ENCODE results near the gene ZNF407.

The ZNF407 gene

DNA sequence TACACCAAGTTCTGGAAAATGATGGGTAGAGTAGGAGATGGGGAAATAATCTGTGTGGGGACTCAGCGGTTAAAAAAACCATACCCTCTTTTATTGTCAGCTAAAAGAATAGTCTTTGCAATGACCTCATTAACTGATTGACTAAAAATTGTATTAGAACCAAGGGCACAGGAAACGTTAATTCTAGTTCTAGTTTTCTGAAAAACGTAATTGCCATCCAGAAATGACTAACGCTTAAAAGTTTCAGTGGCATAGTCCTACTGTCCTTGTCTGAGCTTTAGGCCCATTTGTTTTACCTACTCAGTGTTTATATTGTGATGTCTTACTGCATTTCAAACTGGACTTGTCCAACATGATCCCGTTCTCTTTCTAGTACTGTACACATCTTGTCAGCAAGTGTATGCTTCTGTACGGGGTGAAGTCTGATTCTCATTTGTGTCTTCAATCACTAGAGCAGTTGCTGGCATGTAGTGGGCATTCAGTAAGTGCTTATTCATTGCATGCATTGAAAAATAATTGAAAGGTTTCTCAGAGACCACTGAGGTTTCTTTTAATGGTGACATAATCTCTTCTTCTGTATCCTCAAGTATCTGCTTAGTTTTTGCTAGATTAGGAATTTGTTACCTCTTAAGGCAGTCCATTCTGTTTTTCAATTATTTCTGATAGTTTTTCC is 81.5 kb downstream of the ZNF407 start:
- Histone ChIP-seq H3K27me3 (ENCODE audit: control insufficient read depth, low read length) (no peaks in the 10 kb centered on the region), H3K4me3 (ENCODE audit: low read length) (no peak overlapping the region), H3K9me3 (ENCODE audit: control insufficient read depth, insufficient read depth, low read length) (no peaks in the 10 kb centered on the region), H3K27ac (ENCODE audit: low read depth, low read length) (no peak overlapping the region), H3K4me2 (ENCODE audit: low read length) (no peak overlapping the region), H4K20me1 (ENCODE audit: control insufficient read depth, insufficient read depth, low read depth, low read length) (no peaks in the 10 kb centered on the region), H3K79me2 (ENCODE audit: control insufficient read depth, low read length) (no peaks in the 10 kb centered on the region), H3F3A (ENCODE audit: control insufficient read depth, insufficient read depth) (no peaks in the 10 kb centered on the region), H3K4me1 (ENCODE audit: control insufficient read depth, low read length) (no peaks in the 10 kb centered on the region), H3K9me2 (replicated peaks; ENCODE audit: control insufficient read depth, low read length) (no peaks in the 10 kb centered on the region), H3K36me3 (ENCODE audit: control insufficient read depth, low read length) (0 out of 2 replicates have a peak, but pooled peaks cover 5% of the 10 kb centered on the region)
- TF ChIP-seq EZH2phosphoT487 (IDR thresholded peaks at IDR 0.05; ENCODE audit: borderline replicate concordance, low read length): no peak
- TF ChIP-seq, protein P1, sequence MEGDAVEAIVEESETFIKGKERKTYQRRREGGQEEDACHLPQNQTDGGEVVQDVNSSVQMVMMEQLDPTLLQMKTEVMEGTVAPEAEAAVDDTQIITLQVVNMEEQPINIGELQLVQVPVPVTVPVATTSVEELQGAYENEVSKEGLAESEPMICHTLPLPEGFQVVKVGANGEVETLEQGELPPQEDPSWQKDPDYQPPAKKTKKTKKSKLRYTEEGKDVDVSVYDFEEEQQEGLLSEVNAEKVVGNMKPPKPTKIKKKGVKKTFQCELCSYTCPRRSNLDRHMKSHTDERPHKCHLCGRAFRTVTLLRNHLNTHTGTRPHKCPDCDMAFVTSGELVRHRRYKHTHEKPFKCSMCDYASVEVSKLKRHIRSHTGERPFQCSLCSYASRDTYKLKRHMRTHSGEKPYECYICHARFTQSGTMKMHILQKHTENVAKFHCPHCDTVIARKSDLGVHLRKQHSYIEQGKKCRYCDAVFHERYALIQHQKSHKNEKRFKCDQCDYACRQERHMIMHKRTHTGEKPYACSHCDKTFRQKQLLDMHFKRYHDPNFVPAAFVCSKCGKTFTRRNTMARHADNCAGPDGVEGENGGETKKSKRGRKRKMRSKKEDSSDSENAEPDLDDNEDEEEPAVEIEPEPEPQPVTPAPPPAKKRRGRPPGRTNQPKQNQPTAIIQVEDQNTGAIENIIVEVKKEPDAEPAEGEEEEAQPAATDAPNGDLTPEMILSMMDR (IDR thresholded peaks at IDR 0.05; ENCODE audit: low read depth, low read length, poor library complexity, severe bottlenecking): no peak

DNA sequence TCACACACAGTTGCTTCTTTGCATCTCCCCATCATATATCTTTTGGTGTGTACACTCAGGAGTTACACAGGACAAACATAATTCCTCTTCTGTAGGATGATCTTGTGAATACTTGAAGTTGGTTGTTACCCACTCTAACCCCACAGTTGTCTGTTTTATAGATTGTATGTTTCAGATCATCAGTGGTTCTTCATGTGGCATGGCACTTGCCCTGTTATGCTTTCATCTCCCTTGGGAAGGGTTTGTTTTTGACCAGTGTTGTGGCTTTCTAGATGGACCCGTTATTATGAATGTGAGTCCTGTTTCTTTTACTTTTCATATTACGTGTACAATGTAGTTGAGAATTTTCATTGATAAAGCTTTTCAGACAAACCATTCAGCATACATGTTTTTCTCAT is 82.0 kb downstream of the ZNF407 start:
- TF ChIP-seq, protein P1 (IDR thresholded peaks at IDR 0.05; ENCODE audit: low read depth, low read length, poor library complexity, severe bottlenecking): no peak
- TF ChIP-seq EZH2phosphoT487 (IDR thresholded peaks at IDR 0.05; ENCODE audit: borderline replicate concordance, low read length): no peak
- H3F3A ChIP-seq (ENCODE audit: control insufficient read depth, insufficient read depth): no peaks in the 10 kb centered on the region
- 0 out of 2 replicates have a peak, but pooled peaks cover 5% of the 10 kb centered on the region for H3K36me3 ChIP-seq (ENCODE audit: control insufficient read depth, low read length)
- no peaks in the 10 kb centered on the region for H3K4me1 ChIP-seq (ENCODE audit: control insufficient read depth, low read length)
- no peaks in the 10 kb centered on the region for H3K9me2 ChIP-seq (replicated peaks; ENCODE audit: control insufficient read depth, low read length)
- no peaks in the 10 kb centered on the region for H3K27me3 ChIP-seq (ENCODE audit: control insufficient read depth, low read length)
- no peaks in the 10 kb centered on the region for H3K9me3 ChIP-seq (ENCODE audit: control insufficient read depth, insufficient read depth, low read length)
- H3K27ac ChIP-seq (ENCODE audit: low read depth, low read length): no peak overlapping the region
- no peaks in the 10 kb centered on the region for H4K20me1 ChIP-seq (ENCODE audit: control insufficient read depth, insufficient read depth, low read depth, low read length)
- no peaks in the 10 kb centered on the region for H3K79me2 ChIP-seq (ENCODE audit: control insufficient read depth, low read length)
- H3K4me2 ChIP-seq (ENCODE audit: low read length): no peak overlapping the region
- H3K4me3 ChIP-seq (ENCODE audit: low read length): no peak overlapping the region

DNA sequence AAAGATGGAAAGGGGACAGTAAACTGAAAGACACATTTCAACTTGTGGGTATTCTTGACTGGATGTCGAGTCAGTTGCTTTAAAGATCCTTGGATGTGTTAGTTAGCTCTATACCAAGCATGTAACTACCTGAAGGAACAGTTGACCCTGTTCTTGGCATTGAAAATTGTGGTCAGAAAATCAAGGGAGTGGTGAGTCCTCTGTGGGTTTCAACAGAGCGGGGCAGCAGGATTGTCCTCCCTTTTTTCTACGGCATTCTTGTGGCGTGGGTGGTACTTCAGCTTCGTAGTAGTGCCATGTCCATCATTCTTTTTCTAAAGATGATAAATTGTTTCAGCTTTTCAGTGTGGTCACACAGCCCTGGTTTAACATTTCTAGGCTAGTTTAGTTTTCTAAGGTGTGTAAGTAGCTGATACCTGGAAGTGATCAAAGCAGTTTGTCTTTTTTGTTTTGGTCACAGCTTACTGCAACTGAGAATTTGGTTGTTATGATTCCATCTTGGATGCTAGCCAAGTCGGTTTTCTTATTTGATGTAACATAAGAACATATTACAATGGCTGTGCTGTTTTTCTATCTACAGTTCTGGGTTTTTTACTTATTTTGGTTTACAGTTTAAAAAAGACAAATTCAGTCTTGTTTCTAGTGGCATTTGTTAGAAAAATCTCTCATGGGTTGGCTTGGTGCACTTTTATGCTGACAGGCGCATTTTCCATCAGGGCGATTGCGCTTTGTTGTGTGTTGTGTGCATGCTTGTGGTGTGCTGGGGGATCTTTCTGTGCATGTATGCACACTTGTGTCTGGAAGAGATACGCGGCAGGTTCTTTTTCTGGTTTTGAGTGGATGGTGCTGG is 84.7 kb downstream of the ZNF407 start:
- Histone ChIP-seq H4K20me1 (ENCODE audit: control insufficient read depth, insufficient read depth, low read depth, low read length) (no peaks in the 10 kb centered on the region), H3K4me1 (ENCODE audit: control insufficient read depth, low read length) (no peaks in the 10 kb centered on the region), H3K4me3 (ENCODE audit: low read length) (no peak overlapping the region), H3K79me2 (ENCODE audit: control insufficient read depth, low read length) (no peaks in the 10 kb centered on the region), H3K4me2 (ENCODE audit: low read length) (no peak overlapping the region), H3K27me3 (ENCODE audit: control insufficient read depth, low read length) (no peaks in the 10 kb centered on the region), H3K9me3 (ENCODE audit: control insufficient read depth, insufficient read depth, low read length) (no peaks in the 10 kb centered on the region), H3K9me2 (replicated peaks; ENCODE audit: control insufficient read depth, low read length) (no peaks in the 10 kb centered on the region), H3K36me3 (ENCODE audit: control insufficient read depth, low read length) (no peaks in the 10 kb centered on the region), H3F3A (ENCODE audit: control insufficient read depth, insufficient read depth) (no peaks in the 10 kb centered on the region), H3K27ac (ENCODE audit: low read depth, low read length) (no peak overlapping the region)
- TF ChIP-seq EZH2phosphoT487 (IDR thresholded peaks at IDR 0.05; ENCODE audit: borderline replicate concordance, low read length): no peak
- TF ChIP-seq, protein P1 (IDR thresholded peaks at IDR 0.05; ENCODE audit: low read depth, low read length, poor library complexity, severe bottlenecking): no peak
